Hair follicle dermal papilla cell (primary cell): ENCODE results near the gene CNTROB. TPM values are rescaled to one million over a fixed set of nuclear protein-coding genes. Genes with fewer than 3 reads are reported as not detected.
A peak's percentile ranks its signal among the peaks of the same experiment; 100 is the strongest.

Source experiments
- small RNA-seq: library from RNA; depleted of rRNA; stranded (forward); fragments of <200 nt; gene quantifications from one replicate; pipeline ENCODE3, GENCODE V24; 2012
- total RNA-seq: library from RNA; depleted of rRNA; stranded (reverse); fragments of >200 nt; gene quantifications from 2 replicates; pipeline ENCODE4 v1.2.3, GENCODE V29; 2012

Gene CNTROB, protein sequence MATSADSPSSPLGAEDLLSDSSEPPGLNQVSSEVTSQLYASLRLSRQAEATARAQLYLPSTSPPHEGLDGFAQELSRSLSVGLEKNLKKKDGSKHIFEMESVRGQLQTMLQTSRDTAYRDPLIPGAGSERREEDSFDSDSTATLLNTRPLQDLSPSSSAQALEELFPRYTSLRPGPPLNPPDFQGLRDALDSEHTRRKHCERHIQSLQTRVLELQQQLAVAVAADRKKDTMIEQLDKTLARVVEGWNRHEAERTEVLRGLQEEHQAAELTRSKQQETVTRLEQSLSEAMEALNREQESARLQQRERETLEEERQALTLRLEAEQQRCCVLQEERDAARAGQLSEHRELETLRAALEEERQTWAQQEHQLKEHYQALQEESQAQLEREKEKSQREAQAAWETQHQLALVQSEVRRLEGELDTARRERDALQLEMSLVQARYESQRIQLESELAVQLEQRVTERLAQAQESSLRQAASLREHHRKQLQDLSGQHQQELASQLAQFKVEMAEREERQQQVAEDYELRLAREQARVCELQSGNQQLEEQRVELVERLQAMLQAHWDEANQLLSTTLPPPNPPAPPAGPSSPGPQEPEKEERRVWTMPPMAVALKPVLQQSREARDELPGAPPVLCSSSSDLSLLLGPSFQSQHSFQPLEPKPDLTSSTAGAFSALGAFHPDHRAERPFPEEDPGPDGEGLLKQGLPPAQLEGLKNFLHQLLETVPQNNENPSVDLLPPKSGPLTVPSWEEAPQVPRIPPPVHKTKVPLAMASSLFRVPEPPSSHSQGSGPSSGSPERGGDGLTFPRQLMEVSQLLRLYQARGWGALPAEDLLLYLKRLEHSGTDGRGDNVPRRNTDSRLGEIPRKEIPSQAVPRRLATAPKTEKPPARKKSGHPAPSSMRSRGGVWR
- 22.2 and 23.3 TPM in 2 replicates for total RNA-seq

DNA sequence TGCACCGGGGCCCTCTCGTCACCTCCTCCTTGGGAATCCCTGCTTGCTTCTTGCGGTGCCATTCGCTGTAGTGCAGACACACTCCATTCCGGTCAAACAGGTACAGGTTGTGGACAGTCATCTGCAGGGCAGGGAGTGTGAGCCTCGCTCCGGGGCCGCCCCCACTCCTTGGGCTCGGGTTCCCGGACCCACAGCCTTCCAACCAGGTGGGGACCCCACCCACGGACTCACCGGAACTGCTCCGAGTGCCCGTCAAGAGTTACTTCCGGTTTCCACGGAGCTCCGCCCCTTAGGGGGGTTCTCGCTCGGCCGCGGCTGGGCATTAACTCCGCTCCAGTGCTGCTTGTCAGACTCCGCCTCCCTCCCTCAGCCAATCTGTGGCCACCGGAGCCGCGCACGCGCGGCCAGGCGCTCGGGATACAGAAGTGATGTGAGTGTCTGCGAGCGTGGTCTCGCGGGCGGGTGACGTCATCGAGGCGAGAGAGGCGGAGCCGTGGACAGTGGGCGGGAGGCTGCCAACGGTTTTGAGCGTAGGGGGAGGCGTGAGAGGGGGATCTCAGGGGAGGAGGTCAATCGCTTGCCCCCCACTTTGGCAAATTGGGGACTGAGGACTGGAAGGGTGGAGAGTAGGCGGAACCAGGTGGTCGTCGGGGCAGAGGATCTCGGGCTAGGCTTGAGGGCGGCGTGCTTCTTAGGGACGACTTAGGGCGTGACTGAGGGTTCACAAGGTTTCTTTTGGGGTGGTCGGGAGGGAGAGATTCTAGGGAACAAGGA lies at the start of gene CNTROB, which contains the start of gene TRAPPC1:
Gene CNTROB, plus strand, starts transcription at position 498 of the 774 bp plus-strand sequence. CDS start 874 bp downstream, outside the sequence.
Gene TRAPPC1, minus strand, starts transcription at position 238 of the 774 bp plus-strand sequence. Its CDS starts 117 bp downstream, at position 121.

GRCh38 chr17:7888184-7888920 lies 43.7 kb upstream of the CNTROB start, which contains the start of gene CHD3:
CHD3 (plus strand) TSS chr17:7888789; CDS start chr17:7889001, 212 bp downstream.

DNA sequence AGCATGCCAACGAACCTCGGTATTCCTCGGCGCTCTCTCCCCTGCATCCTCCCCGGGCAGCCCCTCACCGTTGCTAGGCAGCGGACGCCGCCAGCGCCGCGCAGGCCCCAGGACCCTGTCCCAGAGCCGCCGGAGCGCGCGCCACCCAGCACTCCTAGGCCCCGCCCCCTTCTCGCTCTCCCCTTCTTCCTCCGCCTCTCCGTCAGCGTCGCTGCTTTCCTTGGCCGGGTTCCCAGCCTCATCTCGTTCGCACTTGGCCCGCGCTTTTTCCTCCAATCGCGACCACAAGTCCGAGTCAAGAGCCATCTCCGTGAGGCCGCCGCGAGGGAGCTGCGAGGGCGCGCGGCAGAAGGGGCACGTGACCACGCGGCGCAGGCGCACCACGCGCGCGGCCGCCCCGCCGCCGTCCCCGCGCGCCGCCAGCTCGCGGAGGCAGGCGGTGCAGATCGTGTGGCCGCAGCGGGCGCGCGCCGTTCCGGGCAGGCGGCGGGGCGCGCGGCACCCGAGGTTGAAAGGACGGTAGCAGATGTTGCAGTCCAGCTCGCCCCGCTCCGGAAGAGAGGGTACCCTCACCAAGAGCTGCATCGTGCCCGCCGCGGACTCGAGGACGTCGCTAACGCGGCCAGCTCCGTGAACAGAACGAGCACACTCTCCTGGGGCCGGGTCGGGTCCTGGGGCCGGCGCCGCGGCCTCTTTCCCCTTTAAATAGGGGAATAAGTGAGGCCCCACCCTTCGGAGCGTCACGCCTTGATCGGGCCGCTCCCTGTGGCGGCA lies 16.2 kb upstream of the CNTROB start, which contains the start of gene RNF227:
Gene RNF227, minus strand, starts transcription at position 679 of the 774 bp plus-strand sequence. Its CDS starts 94 bp downstream, at position 585.

DNA sequence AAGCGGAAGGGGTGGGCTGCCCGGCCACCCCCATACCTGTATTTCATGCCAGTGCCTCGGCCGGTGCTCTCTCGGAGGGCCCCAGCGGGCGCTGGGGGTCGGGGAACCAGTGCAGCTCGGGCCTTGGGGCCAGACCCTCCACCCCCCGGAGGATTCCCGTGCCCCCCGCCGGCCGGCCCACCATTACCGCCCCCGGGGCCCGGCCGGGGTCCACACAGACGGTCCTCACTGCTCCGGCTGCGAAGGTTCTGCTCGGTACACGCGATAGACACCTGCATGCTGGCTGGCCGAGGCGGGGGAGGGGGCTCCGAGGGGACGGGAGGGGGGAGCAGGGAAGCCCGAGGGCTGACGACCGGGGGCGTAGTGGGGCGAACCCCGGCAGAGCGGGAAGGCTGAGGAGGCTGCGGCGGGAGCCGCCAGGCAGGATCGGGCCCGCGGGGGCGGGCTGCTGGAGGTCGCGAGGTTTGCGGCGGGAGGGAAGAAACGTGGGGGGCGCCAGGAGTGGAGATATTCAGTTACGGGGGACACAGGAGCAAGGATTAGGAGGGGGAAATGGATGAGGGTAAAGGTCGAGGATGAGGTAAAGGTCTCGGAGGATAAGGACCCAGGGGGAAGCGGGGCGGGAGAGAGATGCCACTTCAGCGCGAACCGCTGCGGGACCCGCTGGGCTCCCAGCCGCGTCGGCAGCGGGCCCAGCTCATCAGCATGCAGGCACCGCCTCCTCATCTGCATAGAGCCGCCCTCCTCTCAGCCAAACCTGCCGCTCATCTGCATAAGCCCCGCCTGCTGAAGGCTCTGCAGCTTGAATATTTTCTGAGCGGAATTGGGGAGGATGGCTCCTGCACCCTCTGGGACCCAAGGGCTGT lies 2.6 kb upstream of the CNTROB start, which contains the start of gene KCNAB3:
Gene KCNAB3, minus strand, starts transcription at position 699 of the 866 bp plus-strand sequence. Its CDS starts 421 bp downstream, at position 278.

Small RNA genes lying within 50 kb of the gene (small RNA-seq; reads per million reads assigned to genes)
- 1.2 reads per million, percentile 23 among the genes with 10 or more reads in this experiment for gene SCARNA21

Other genes with a start within 250 kb of the CNTROB start
- gene TP53, start 244.7 kb upstream of the CNTROB start, total RNA-seq: 62.7 and 67.7 TPM in 2 replicates
- gene WRAP53, start 243.7 kb upstream of the CNTROB start, total RNA-seq: 2.8 and 3.8 TPM in 2 replicates
- gene EFNB3, start 227.0 kb upstream of the CNTROB start, total RNA-seq: 3.2 and 5.2 TPM in 2 replicates
- 0.12 and 0.16 TPM in 2 replicates for gene DNAH2, start 214.5 kb upstream of the CNTROB start, total RNA-seq
- 7.7 and 10.7 TPM in 2 replicates for gene KDM6B, start 98.0 kb upstream of the CNTROB start, total RNA-seq
- gene TMEM88, start 77.1 kb upstream of the CNTROB start, total RNA-seq: 0.16 and 0.24 TPM in 2 replicates
- gene NAA38, start 74.6 kb upstream of the CNTROB start, total RNA-seq: 25.2 and 27.8 TPM in 2 replicates
- 10.7 and 12.8 TPM in 2 replicates for gene CYB5D1, start 74.2 kb upstream of the CNTROB start, total RNA-seq
- gene CHD3, start 43.4 kb upstream of the CNTROB start, total RNA-seq: 114 and 141 TPM in 2 replicates
- gene RNF227, start 15.9 kb upstream of the CNTROB start, total RNA-seq: 1.3 and 4.2 TPM in 2 replicates
- 0.49 and 1.6 TPM in 2 replicates for gene KCNAB3, start 2.4 kb upstream of the CNTROB start, total RNA-seq
- gene TRAPPC1, start 260 bp upstream of the CNTROB start, total RNA-seq: 39.1 and 42.9 TPM in 2 replicates
- gene GUCY2D, start 70.4 kb downstream of the CNTROB start, total RNA-seq: not detected in 2 replicates
- gene ALOX15B, start 106.9 kb downstream of the CNTROB start, total RNA-seq: not detected in 2 replicates
- gene ALOX12B, start 155.5 kb downstream of the CNTROB start, total RNA-seq: 0.12 TPM in 1 of 2 replicates, not detected in the other
- under 0.01 TPM in 1 of 2 replicates, not detected in the other for gene ALOXE3, start 186.3 kb downstream of the CNTROB start, total RNA-seq
- gene HES7, start 191.9 kb downstream of the CNTROB start, total RNA-seq: 0.16 and 0.73 TPM in 2 replicates
- gene PER1, start 220.2 kb downstream of the CNTROB start, total RNA-seq: 12.3 and 17.2 TPM in 2 replicates
- gene VAMP2, start 230.7 kb downstream of the CNTROB start, total RNA-seq: 4.4 and 5.5 TPM in 2 replicates
- 11.0 and 14.8 TPM in 2 replicates for gene TMEM107, start 244.2 kb downstream of the CNTROB start, total RNA-seq